Fibroblast of villous mesenchyme (primary cell): ENCODE data around the gene SNAI3. TPM values are rescaled to one million over a fixed set of nuclear protein-coding genes. Genes with fewer than 3 reads are reported as not detected.

Experiments
- DNase-seq: peaks from one replicate; pipeline ENCODE4 v3.0.0-alpha.2; 2010; ENCODE audit warnings: low read depth
- H3K4me3 ChIP-seq: 2 replicates; pipeline ENCODE4 v1.5.1; 2011; ENCODE audit warnings: low read depth, mild to moderate bottlenecking, low read length
- CTCF ChIP-seq: IDR thresholded peaks from 2 replicates; pipeline ENCODE4 v1.5.1; 2012; ENCODE audit warnings: low read depth, mild to moderate bottlenecking, low read length; ENCODE audit not compliant: insufficient read depth
- total RNA-seq: library from RNA; depleted of rRNA; stranded (reverse); fragments of >200 nt; gene quantifications from 2 replicates; pipeline ENCODE4 v1.2.3, GENCODE V29; 2012

SNAI3 gene
- total RNA-seq, 1 donor: not detected

- TF ChIP-seq CTCF: no peak
Measured at GRCh38 chr16:88732961-88733294, 46.6 kb upstream of the SNAI3 start.

DNA sequence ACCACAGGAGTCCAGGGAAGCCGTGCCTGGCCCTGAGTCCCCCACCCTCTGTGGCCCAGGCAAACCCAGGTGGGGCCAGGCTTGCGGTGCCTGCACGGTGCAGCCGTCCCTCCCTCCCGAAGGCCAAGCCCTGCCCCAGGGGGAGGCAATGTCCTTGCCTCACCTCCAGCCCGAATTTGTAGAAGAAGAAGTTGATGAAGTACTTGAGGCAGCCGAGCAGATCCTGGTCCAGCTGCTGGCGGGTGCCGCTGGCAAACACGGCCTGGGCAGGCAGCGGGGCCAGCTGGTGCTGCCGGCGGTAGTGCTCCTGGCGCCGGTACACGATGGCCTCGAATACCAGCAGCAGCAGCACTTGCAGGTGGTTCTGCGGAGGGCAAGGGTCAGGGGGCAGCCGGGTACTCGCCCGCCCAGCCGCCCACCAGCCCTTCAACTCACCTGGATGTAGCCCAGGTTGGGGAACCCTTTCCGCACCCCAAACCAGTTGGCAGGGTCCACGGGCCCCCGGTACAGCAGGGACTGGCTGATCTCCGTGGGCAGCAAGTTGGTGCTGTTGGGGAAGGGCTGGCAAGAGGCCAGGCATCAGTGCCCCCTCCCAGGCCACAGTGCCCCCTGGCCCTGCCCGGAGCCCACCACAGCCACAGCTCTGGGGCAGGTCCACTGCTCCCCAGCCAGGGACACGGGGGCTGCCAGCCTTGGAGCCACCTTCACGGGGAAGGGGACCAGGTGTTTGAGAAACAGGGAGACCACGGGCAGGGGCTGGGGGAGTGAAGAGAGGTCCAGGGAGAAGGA, 46.1 kb upstream of the SNAI3 start:
- no peak overlapping the region for H3K4me3 ChIP-seq
- TF ChIP-seq CTCF: no peak
- no peak for DNase-seq

More at GRCh38 chr16:88732961-88733294, 46.6 kb upstream of the SNAI3 start:
- H3K4me3 ChIP-seq: no peak overlapping the region
- DNase-seq: no peak

GRCh38 chr16:88731699-88732098, 45.4 kb upstream of the SNAI3 start:
- H3K4me3 ChIP-seq: no peak overlapping the region
- no peak for TF ChIP-seq CTCF
- DNase-seq: no peak

GRCh38 chr16:88730632-88731607, 44.6 kb upstream of the SNAI3 start:
- no peak for DNase-seq
- no peak for TF ChIP-seq CTCF

DNA sequence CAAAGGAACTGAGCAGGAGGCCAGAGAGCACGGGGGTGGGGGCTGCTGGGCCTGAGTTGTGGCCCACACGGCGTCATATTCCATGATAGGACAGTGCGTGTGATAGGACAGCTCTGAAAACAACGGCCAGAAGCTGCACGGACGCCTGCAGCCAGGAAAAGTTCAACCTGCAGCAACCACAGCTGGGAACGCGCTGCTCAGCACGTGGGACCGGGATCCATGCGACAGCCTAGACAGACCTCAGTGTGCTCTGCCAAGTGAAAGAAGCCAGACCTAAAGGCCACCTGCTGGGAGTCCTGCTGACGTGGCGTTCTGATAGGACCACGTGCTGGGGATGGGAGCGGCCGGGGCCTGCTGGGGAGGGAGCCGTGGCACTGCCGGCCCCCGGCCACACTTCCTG, 41.6 kb upstream of the SNAI3 start:
- TF ChIP-seq CTCF: no peak
- DNase-seq: no peak
- H3K4me3 ChIP-seq: no peak overlapping the region

More at GRCh38 chr16:88730632-88731607, 44.6 kb upstream of the SNAI3 start:
- H3K4me3 ChIP-seq: no peak overlapping the region

- no peak for DNase-seq
- H3K4me3 ChIP-seq: no peak overlapping the region
- no peak for TF ChIP-seq CTCF
Measured at GRCh38 chr16:88726981-88727380, 40.7 kb upstream of the SNAI3 start.
